ENCODE results near the gene BACE2.

BACE2 gene

DNA sequence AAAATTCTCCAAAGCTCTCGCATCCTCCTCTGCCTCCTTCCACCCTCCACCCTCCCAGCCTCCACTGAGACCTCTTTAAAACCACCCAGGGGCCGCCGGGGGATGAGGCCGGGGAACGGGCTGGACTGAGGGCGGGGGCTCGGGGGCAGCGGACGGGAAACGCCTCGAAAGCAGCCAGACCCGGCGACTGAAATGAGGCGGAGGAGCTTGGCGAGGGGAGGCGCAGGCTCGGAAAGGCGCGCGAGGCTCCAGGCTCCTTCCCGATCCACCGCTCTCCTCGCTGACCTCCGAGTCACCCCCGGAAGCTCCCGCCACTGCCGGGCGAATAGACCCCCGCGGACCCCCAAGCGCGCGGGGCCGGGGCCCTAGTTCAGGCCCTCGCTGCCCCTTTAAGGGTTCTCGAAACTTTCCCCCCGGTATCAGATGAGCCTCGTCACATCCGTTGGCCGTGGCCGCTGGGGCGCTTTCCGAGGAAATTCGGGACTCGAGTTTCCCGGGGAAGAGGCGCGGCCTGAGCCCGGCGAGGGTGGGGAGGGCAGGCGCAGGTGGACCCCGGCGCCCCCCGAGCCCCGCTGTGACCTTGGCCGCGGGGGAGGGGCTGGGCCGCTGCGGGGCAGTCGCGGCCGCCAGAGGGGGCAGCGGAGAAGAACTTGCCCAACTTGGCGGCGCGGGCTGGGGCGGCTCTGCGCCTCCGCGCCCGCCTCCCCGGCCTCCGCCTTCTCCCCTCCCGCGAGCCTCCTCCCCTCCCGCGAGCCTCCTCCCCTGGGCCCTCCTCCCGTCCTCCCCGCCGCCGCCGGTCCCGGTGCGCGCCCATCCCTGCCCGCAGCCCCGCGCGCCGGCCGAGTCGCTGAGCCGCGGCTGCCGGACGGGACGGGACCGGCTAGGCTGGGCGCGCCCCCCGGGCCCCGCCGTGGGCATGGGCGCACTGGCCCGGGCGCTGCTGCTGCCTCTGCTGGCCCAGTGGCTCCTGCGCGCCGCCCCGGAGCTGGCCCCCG lies at the start of gene BACE2:
Gene BACE2, plus strand, starts transcription at position 813 of the 995 bp plus-strand sequence. Its CDS starts 104 bp downstream, at position 917.
- Mint-ChIP-seq H3K4me3 (peak within 1 kb of the TSS; percentile 83), H3K4me1 (peaks cover 22% of the 10 kb centered on the region), H3K27ac (peak within 1 kb of the TSS; percentile 71), H3K27me3 (no peaks in the 10 kb centered on the region), H3K9me3 (no peaks in the 10 kb centered on the region), H3K36me3 (peaks cover 1% of the 10 kb centered on the region)
- ATAC-seq, result peak; percentile 90

GRCh38 chr21:41119901-41120300 lies 48.1 kb upstream of the BACE2 start:
- no peak for ATAC-seq
- H3K36me3 Mint-ChIP-seq, result no peaks in the 10 kb centered on the region
- H3K27ac Mint-ChIP-seq, result no peak overlapping the region
- peaks cover 34% of the 10 kb centered on the region for H3K27me3 Mint-ChIP-seq
- no peaks in the 10 kb centered on the region for H3K9me3 Mint-ChIP-seq
- H3K4me3 Mint-ChIP-seq, result no peak overlapping the region
- no peaks in the 10 kb centered on the region for H3K4me1 Mint-ChIP-seq

DNA sequence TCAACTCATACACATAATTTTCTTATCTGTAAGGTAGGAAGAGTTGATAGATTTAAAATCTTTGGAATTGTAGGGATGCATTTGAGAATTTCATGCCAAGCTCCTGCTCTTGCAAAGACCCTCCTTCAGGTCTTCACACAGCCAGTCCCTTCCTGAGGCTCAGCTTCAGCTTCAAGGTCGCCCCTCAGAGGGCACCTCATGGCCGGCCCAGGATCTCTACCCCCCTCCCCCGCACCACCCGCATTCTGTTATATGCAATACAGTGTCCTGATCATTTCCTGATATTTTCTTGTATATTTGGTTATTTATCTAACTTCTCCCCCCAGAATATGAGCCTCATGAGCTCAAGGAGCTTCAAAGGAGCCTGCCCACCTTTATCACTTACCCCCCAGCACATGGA lies 47.0 kb upstream of the BACE2 start:
- H3K27me3 Mint-ChIP-seq, result peaks cover 34% of the 10 kb centered on the region
- H3K9me3 Mint-ChIP-seq, result no peaks in the 10 kb centered on the region
- no peak overlapping the region for H3K4me3 Mint-ChIP-seq
- H3K36me3 Mint-ChIP-seq, result no peaks in the 10 kb centered on the region
- no peak for ATAC-seq
- H3K27ac Mint-ChIP-seq, result no peak overlapping the region
- no peaks in the 10 kb centered on the region for H3K4me1 Mint-ChIP-seq

GRCh38 chr21:41121785-41122415 lies 46.1 kb upstream of the BACE2 start:
- Mint-ChIP-seq H3K9me3 (no peaks in the 10 kb centered on the region), H3K27me3 (peaks cover 37% of the 10 kb centered on the region), H3K36me3 (no peaks in the 10 kb centered on the region), H3K27ac (no peak overlapping the region), H3K4me3 (no peak overlapping the region), H3K4me1 (no peaks in the 10 kb centered on the region)
- peak; percentile 55 for ATAC-seq

DNA sequence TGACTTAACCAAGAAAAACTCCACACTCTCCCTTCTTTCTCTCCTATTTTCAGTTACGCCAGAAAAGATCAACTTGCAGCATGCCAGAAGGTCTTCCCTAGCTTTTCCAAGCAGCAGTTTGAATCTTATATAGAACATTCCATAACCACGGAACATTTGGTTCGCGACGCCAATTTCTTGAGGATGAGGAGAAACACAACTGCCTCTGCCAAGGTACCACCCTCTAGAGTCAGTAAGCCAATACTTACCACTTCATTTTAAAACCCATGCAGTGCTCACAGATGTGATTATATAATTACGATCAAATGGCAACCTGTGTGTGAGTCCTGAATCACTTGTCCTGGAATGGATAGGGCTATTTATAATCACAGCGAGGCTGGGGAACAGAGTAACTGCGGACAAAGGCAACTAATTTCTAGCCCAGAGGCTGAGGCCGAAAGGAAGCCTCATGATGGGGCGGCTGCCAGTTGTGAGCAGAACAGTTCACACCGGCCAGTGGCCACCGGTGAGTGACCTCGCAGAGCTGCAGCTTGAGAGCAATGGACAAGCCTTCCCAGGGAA lies 43.2 kb upstream of the BACE2 start:
- peaks cover 7% of the 10 kb centered on the region for H3K9me3 Mint-ChIP-seq
- H3K36me3 Mint-ChIP-seq, result peaks cover 9% of the 10 kb centered on the region
- H3K4me3 Mint-ChIP-seq, result no peak overlapping the region
- H3K27ac Mint-ChIP-seq, result no peak overlapping the region
- peaks cover 58% of the 10 kb centered on the region for H3K27me3 Mint-ChIP-seq
- no peaks in the 10 kb centered on the region for H3K4me1 Mint-ChIP-seq
- ATAC-seq, result no peak

DNA sequence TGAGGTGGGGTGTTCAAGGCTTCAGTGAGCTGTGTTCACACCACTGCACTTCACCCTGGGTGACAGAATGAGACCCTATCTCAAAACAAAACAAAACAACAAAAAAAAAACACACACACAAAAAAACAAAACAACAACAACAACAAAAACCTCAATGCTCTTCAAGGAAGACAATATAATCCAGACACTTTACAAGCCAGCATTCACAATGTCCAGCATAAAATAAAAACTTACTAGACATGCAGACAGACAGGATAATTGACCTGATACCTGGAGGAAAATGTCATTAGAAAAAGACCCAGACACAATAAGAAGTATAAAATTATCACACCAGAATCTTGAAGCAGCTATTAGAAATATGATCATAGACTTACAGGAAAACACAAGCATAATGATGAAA lies 39.0 kb upstream of the BACE2 start:
- Mint-ChIP-seq H3K36me3 (peaks cover 9% of the 10 kb centered on the region), H3K27me3 (peaks cover 30% of the 10 kb centered on the region), H3K4me3 (no peak overlapping the region), H3K9me3 (peaks cover 7% of the 10 kb centered on the region), H3K4me1 (no peaks in the 10 kb centered on the region), H3K27ac (no peak overlapping the region)
- ATAC-seq, result no peak

- no peak overlapping the region for H3K4me3 Mint-ChIP-seq
- peaks cover 9% of the 10 kb centered on the region for H3K36me3 Mint-ChIP-seq
- peaks cover 7% of the 10 kb centered on the region for H3K9me3 Mint-ChIP-seq
- H3K4me1 Mint-ChIP-seq, result no peaks in the 10 kb centered on the region
- H3K27ac Mint-ChIP-seq, result no peak overlapping the region
- ATAC-seq, result no peak
- H3K27me3 Mint-ChIP-seq, result peaks cover 45% of the 10 kb centered on the region
Measured at GRCh38 chr21:41130883-41131282, 37.1 kb upstream of the BACE2 start.

- peaks cover 27% of the 10 kb centered on the region for H3K27me3 Mint-ChIP-seq
- no peak overlapping the region for H3K4me3 Mint-ChIP-seq
- H3K36me3 Mint-ChIP-seq, result peaks cover 6% of the 10 kb centered on the region
- peaks cover 5% of the 10 kb centered on the region for H3K9me3 Mint-ChIP-seq
- H3K4me1 Mint-ChIP-seq, result no peaks in the 10 kb centered on the region
- no peak overlapping the region for H3K27ac Mint-ChIP-seq
- ATAC-seq, result no peak
Measured at GRCh38 chr21:41133874-41134522, 34.0 kb upstream of the BACE2 start.

GRCh38 chr21:41135746-41136145 lies 32.2 kb upstream of the BACE2 start:
- H3K4me3 Mint-ChIP-seq, result no peak overlapping the region
- H3K27ac Mint-ChIP-seq, result no peak overlapping the region
- no peaks in the 10 kb centered on the region for H3K36me3 Mint-ChIP-seq
- no peak for ATAC-seq
- H3K27me3 Mint-ChIP-seq, result peaks cover 15% of the 10 kb centered on the region
- no peaks in the 10 kb centered on the region for H3K4me1 Mint-ChIP-seq
- H3K9me3 Mint-ChIP-seq, result no peaks in the 10 kb centered on the region

DNA sequence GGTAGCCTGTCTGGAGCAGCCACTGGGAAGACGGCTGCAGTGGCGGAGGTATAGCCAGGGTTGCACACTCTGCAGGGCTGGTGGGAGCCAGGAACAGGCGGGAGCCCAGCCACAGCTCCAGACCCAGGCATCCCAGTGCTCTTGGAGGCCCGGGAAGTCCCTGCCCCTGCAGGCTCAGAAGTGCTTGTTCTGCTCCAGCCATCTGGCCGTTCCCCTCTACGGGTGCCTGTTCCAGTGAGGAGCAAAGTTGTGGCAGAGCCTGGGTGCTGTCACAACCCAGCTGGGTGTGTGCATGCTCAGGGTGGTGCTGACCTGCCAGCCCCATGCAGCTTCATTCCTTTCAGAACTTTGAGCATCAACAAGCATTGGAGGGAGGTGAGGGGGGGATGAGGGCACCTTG lies 31.7 kb upstream of the BACE2 start:
- Mint-ChIP-seq H3K36me3 (no peaks in the 10 kb centered on the region), H3K4me3 (no peak overlapping the region), H3K9me3 (no peaks in the 10 kb centered on the region), H3K27me3 (peaks cover 16% of the 10 kb centered on the region), H3K27ac (no peak overlapping the region), H3K4me1 (no peaks in the 10 kb centered on the region)
- no peak for ATAC-seq

- H3K27ac Mint-ChIP-seq, result no peak overlapping the region
- peak; percentile 29 for ATAC-seq
- H3K4me3 Mint-ChIP-seq, result no peak overlapping the region
Measured at GRCh38 chr21:41137401-41137800, 30.6 kb upstream of the BACE2 start.

DNA sequence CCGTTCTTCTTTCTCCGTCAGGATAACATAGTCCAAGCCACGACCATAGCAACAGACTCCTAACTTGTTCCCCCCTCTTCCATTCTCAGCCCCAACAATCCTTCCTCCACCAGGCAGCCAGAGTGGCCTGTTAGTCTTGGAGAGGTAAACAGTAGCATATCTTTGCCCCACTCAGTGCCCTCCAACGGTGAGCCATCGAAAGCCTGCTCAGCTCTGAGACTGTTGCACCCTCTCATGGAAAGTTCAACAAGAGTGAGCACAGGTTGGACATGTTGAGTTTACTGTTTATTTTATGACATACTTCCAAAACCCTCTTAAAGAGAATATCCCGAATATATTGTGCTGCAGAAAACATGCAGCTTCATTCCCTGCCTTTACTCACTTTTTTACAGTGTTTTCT lies 30.1 kb upstream of the BACE2 start:
- H3K36me3 Mint-ChIP-seq, result no peaks in the 10 kb centered on the region
- H3K4me1 Mint-ChIP-seq, result no peaks in the 10 kb centered on the region
- H3K27ac Mint-ChIP-seq, result no peak overlapping the region
- no peak overlapping the region for H3K4me3 Mint-ChIP-seq
- H3K9me3 Mint-ChIP-seq, result no peaks in the 10 kb centered on the region
- peaks cover 32% of the 10 kb centered on the region for H3K27me3 Mint-ChIP-seq
- ATAC-seq, result no peak

More at GRCh38 chr21:41137401-41137800, 30.6 kb upstream of the BACE2 start:
- no peaks in the 10 kb centered on the region for H3K36me3 Mint-ChIP-seq
- no peaks in the 10 kb centered on the region for H3K4me1 Mint-ChIP-seq
- H3K27me3 Mint-ChIP-seq, result peaks cover 28% of the 10 kb centered on the region
- H3K9me3 Mint-ChIP-seq, result no peaks in the 10 kb centered on the region

DNA sequence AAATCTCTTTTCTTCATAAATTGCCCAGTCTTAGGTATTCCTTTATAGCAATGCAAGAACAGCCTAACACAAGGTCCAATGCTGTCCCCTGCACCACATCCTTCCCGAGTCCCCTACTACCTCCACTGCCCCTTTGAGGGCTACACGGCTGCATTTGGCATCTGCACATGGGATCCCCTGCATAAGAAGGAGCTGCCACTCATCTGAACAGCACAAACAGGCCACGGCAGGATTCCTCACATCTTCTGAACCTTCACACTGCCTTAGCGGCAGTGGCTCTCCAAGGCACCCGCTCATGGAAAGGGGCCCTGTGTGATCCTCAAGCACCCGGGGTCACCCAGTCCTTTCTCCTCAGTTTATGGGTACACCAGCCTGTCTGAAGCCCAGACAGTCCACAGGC lies 29.2 kb upstream of the BACE2 start:
- ATAC-seq, result no peak
- Mint-ChIP-seq H3K4me1 (no peaks in the 10 kb centered on the region), H3K4me3 (no peak overlapping the region), H3K27ac (no peak overlapping the region), H3K27me3 (peaks cover 36% of the 10 kb centered on the region), H3K36me3 (no peaks in the 10 kb centered on the region), H3K9me3 (no peaks in the 10 kb centered on the region)

DNA sequence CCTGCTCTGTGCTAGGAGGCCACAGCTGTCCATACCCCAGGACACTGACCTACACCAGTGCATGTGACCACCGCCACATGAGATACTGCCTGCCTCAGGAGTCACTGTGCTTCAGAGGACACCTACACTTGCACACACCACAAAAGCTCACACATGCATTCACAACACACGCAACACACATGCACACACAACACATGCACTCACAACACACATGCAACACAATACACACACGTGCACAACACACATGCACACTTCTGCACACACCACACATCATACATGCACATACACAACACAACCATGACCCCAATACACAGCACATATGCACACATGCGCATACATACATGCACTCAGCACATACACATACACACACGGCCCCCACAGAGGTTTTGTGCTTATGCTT lies 28.7 kb upstream of the BACE2 start:
- Mint-ChIP-seq H3K4me1 (no peaks in the 10 kb centered on the region), H3K4me3 (no peak overlapping the region), H3K27ac (no peak overlapping the region), H3K36me3 (no peaks in the 10 kb centered on the region), H3K27me3 (peaks cover 42% of the 10 kb centered on the region), H3K9me3 (no peaks in the 10 kb centered on the region)
- ATAC-seq, result no peak

DNA sequence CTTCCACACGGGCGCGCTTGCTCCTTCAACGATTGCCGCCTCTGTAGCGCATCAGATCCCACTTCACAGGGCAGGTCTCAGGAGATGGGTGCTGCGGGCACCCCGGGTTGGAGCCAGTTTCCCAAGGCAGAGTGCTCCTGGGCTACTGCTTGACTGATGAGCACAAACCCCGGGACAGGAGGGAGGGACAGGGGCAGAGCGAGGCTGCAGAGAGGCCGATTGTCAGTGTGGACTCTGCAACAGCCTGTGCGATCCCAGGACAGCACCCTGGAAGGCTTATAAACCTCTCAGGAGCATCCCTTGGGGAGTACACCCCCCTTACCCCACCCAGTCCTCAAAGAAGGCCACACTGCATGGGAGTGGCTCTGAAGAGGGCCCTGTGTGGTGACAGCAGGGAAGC lies 28.0 kb upstream of the BACE2 start:
- Mint-ChIP-seq H3K9me3 (no peaks in the 10 kb centered on the region), H3K4me1 (no peaks in the 10 kb centered on the region), H3K36me3 (no peaks in the 10 kb centered on the region), H3K27ac (no peak overlapping the region), H3K27me3 (peaks cover 42% of the 10 kb centered on the region), H3K4me3 (no peak overlapping the region)
- no peak for ATAC-seq
